Activated T-helper 2 cell treated with anti-CD3 and anti-CD28 coated beads, Interferon-gamma antibody, Interleukin-2, Interleukin-4, amounts not matched to agents 10 μg/mL and 5 μg/mL and 100 μg/mL, durations not matched to agents 14 hours and 24 hours and 36 hours (primary cell): ENCODE data around the gene PIGX. TPM values are rescaled to one million over a fixed set of nuclear protein-coding genes. Genes with fewer than 3 reads are reported as not detected.

Experiments
- DNase-seq: peaks from one replicate; pipeline ENCODE4 v3.0.0; 2021; ENCODE audit warnings: low spot score
- H3K27ac Mint-ChIP-seq: one replicate; pipeline ENCODE4 v1.8.0; 2021; ENCODE audit warnings: mixed read lengths
- H3K27me3 Mint-ChIP-seq: one replicate; pipeline ENCODE4 v1.8.0; 2021; ENCODE audit warnings: low read depth, mixed read lengths
- H3K36me3 Mint-ChIP-seq: one replicate; pipeline ENCODE4 v1.8.0; 2021; ENCODE audit warnings: low read depth, mixed read lengths
- H3K4me1 Mint-ChIP-seq: one replicate; pipeline ENCODE4 v1.8.0; 2021; ENCODE audit warnings: low read depth, mixed read lengths
- H3K4me3 Mint-ChIP-seq: one replicate; pipeline ENCODE4 v1.8.0; 2021; ENCODE audit warnings: low read depth, mild to moderate bottlenecking, moderate library complexity, mixed read lengths
- H3K9me3 Mint-ChIP-seq: one replicate; pipeline ENCODE4 v1.8.0; 2021; ENCODE audit warnings: mixed read lengths
- intact Hi-C: fragments of 100-400 bp; cut with micrococcal nuclease; formaldehyde crosslinking; loops from one replicate; pipeline ENCODE4 v1.15.1; 2023
- total RNA-seq: library from RNA; stranded (reverse); gene quantifications from 2 replicates; pipeline ENCODE4 v1.2.3, GENCODE V29; 2022

The PIGX gene
- total RNA-seq, 1 donor from 2014 or later, result 65.7 TPM

- intact Hi-C loops, result no loop called here
- H3K4me1 Mint-ChIP-seq, result peaks cover 14% of the 10 kb centered on the region
Observed at GRCh38 chr3:196689941-196690660, 22.1 kb upstream of the PIGX start.

GRCh38 chr3:196691386-196691785 is 20.8 kb upstream of the PIGX start:
- intact Hi-C loops, result no loop called here
- DNase-seq, result no peak
- no peaks in the 10 kb centered on the region for H3K9me3 Mint-ChIP-seq
- H3K4me1 Mint-ChIP-seq, result peaks cover 12% of the 10 kb centered on the region
- no peak overlapping the region for H3K4me3 Mint-ChIP-seq
- H3K36me3 Mint-ChIP-seq, result no peaks in the 10 kb centered on the region
- H3K27ac Mint-ChIP-seq, result no peak overlapping the region
- no peaks in the 10 kb centered on the region for H3K27me3 Mint-ChIP-seq

More at GRCh38 chr3:196689941-196690660, 22.1 kb upstream of the PIGX start:
- Mint-ChIP-seq H3K36me3 (no peaks in the 10 kb centered on the region), H3K27ac (no peak overlapping the region), H3K9me3 (no peaks in the 10 kb centered on the region), H3K27me3 (no peaks in the 10 kb centered on the region), H3K4me3 (no peak overlapping the region)
- no peak for DNase-seq

DNA sequence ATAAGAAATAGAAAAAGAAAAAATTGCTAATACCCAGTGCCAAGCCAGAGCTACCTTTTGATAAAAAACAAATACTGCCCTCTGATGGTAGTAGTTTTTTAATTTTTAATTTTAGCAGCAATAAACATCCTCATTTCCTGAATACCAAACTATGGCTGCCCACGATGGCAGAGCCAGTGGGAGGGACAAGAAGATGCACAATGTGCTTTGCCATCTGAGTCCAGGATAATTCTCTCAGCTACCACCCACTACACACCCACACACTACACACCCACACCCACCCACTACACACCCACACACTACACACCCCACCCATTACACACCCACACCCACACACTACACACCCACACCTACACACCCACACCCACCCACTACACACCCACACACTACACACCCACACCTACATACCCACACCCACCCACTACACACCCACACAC is 18.0 kb upstream of the PIGX start:
- no peaks in the 10 kb centered on the region for H3K36me3 Mint-ChIP-seq
- DNase-seq, result no peak
- H3K27ac Mint-ChIP-seq, result peak overlapping the region; percentile 76
- intact Hi-C loops, result no loop called here
- no peaks in the 10 kb centered on the region for H3K9me3 Mint-ChIP-seq
- H3K4me1 Mint-ChIP-seq, result peaks cover 2% of the 10 kb centered on the region
- H3K27me3 Mint-ChIP-seq, result no peaks in the 10 kb centered on the region
- no peak overlapping the region for H3K4me3 Mint-ChIP-seq

DNA sequence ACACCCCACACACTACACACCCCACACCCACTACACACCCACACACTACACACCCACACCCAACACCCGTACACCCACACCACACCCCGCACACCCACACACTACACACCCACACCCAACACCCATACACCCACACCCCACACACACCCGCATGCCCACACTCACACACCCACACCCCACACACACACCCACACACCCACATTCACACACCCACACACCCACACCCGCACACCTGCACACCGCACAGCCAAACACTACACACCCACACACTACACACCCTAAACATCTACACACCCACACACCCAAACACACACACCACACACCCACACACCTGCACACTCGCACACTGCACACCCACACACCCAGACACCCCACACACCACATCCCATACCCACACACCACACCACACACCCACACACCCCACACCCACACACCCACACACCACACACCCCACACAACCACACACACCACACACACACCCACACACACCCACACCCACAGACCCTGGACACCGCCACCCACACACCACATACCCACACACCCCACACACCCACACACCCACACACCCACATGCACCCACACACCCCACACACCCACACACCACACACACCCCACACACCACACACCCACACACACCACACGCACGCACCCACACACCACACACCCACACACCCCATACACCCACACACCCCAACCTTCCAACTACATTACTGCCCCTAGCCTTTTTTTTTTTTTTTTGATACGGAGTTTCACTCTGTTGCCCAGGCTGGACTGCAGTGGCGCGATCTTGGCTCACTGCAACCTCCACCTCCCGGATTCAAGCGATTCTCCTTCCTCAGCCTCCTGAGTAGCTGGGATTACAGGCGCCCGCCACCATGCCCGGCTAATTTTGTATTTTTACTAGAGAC is 17.0 kb upstream of the PIGX start:
- intact Hi-C loops, result no loop called here
- Mint-ChIP-seq H3K36me3 (no peaks in the 10 kb centered on the region), H3K9me3 (no peaks in the 10 kb centered on the region), H3K4me1 (peaks cover 2% of the 10 kb centered on the region), H3K27me3 (no peaks in the 10 kb centered on the region), H3K4me3 (no peak overlapping the region), H3K27ac (peak overlapping the region; percentile 82)
- no peak for DNase-seq

DNA sequence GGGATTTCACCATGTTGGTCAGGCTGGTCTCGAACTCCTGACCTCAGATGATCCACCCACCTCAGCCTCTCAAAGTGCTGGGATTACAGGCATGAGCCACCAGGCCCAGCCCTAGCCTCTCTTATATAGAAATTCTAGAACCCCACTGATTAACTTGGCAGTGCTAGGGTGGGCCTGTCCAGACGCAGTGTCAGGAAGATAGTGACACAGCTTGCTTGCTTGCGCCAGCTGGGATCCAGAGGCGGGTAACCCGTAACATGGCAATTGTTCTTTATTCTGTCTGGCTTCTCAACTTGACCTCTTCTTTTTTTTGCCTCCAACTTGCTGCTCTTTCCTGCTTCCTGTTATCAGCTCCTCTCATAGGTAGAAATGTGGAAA is 16.3 kb upstream of the PIGX start:
- DNase-seq, result no peak
- Mint-ChIP-seq H3K4me1 (peaks cover 2% of the 10 kb centered on the region), H3K27me3 (no peaks in the 10 kb centered on the region), H3K27ac (peak overlapping the region; percentile 82), H3K9me3 (no peaks in the 10 kb centered on the region), H3K4me3 (no peak overlapping the region), H3K36me3 (no peaks in the 10 kb centered on the region)
- intact Hi-C loops, result no loop called here

DNA sequence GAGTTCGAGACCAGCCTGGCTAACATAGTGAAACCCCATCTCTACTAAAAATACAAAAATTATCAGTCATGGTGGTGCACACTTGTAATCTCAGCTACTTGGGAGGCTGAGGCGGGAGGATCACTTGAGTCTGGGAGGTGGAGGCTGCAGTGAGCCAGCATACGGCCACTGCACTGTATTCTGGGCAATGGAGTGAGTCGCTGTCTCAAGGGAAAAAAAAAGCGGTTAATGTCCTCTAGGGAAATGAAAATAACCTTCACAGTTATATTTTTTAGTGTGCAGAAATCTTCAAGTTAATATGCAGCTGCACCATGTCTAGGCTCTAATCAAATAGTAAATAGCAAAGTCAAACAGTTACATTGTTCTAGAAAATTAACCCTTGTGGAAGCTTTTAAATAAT is 14.9 kb upstream of the PIGX start:
- intact Hi-C loops, result no loop called here
- H3K27ac Mint-ChIP-seq, result no peak overlapping the region
- no peak for DNase-seq
- H3K9me3 Mint-ChIP-seq, result no peaks in the 10 kb centered on the region
- no peak overlapping the region for H3K4me3 Mint-ChIP-seq
- peaks cover 2% of the 10 kb centered on the region for H3K4me1 Mint-ChIP-seq
- no peaks in the 10 kb centered on the region for H3K27me3 Mint-ChIP-seq
- H3K36me3 Mint-ChIP-seq, result no peaks in the 10 kb centered on the region

DNA sequence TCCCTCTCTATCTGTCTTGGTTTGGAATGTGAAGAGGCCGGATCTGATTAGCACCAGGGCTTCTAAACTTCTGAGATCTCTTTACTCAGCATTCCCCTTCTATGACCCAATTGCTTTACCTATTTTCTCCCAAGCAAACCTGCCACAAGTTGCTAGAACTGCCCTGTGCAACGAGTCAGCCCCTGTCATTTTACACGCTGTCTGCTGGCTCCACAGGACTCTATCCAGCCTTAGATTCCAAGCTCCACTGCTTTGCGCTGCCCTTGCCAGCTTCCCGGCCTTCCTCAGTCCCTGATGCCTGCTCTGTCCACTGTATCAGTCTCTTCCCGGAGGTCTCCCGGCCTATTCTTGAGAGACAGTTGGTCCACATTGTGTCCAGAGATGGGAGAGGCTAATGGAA is 12.4 kb upstream of the PIGX start:
- intact Hi-C loops, result no loop called here
- H3K4me1 Mint-ChIP-seq, result peaks cover 2% of the 10 kb centered on the region
- no peak overlapping the region for H3K27ac Mint-ChIP-seq
- H3K4me3 Mint-ChIP-seq, result no peak overlapping the region
- no peaks in the 10 kb centered on the region for H3K27me3 Mint-ChIP-seq
- H3K36me3 Mint-ChIP-seq, result no peaks in the 10 kb centered on the region
- DNase-seq, result no peak
- no peaks in the 10 kb centered on the region for H3K9me3 Mint-ChIP-seq

DNA sequence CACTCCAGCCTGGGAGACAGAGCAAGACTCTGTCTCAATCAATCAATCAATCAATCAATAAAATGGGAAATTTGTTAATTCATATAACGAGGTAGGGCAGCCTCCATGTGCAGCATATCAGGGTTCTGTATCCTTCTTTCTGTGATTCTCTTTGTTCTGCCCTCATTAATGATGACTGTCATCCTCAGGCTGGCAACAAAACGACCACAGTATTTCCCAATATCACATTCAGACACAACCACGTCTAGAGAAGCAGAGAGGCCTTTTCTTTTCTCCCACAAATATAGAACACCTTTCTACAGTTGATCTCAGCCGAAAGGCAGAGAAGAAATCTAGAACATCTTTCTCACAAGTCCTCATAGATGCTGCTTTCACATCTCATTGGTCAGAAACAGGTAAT is 11.4 kb upstream of the PIGX start:
- DNase-seq, result no peak
- peaks cover 2% of the 10 kb centered on the region for H3K4me1 Mint-ChIP-seq
- no peak overlapping the region for H3K4me3 Mint-ChIP-seq
- H3K9me3 Mint-ChIP-seq, result no peaks in the 10 kb centered on the region
- H3K27ac Mint-ChIP-seq, result no peak overlapping the region
- intact Hi-C loops, result no loop called here
- no peaks in the 10 kb centered on the region for H3K27me3 Mint-ChIP-seq
- H3K36me3 Mint-ChIP-seq, result no peaks in the 10 kb centered on the region

- peaks cover 7% of the 10 kb centered on the region for H3K36me3 Mint-ChIP-seq
- intact Hi-C loops, result no loop called here
- peaks cover 10% of the 10 kb centered on the region for H3K4me1 Mint-ChIP-seq
- H3K9me3 Mint-ChIP-seq, result no peaks in the 10 kb centered on the region
- no peak for DNase-seq
- H3K4me3 Mint-ChIP-seq, result no peak overlapping the region
- H3K27ac Mint-ChIP-seq, result no peak overlapping the region
- no peaks in the 10 kb centered on the region for H3K27me3 Mint-ChIP-seq
Observed at GRCh38 chr3:196706327-196706726, 5.8 kb upstream of the PIGX start.

- Mint-ChIP-seq H3K27ac (no peak overlapping the region), H3K36me3 (peaks cover 10% of the 10 kb centered on the region), H3K4me3 (no peak overlapping the region), H3K27me3 (no peaks in the 10 kb centered on the region), H3K4me1 (peaks cover 14% of the 10 kb centered on the region), H3K9me3 (no peaks in the 10 kb centered on the region)
- intact Hi-C loops, result no loop called here
- DNase-seq, result no peak
Observed at GRCh38 chr3:196706731-196707130, 5.4 kb upstream of the PIGX start.

DNA sequence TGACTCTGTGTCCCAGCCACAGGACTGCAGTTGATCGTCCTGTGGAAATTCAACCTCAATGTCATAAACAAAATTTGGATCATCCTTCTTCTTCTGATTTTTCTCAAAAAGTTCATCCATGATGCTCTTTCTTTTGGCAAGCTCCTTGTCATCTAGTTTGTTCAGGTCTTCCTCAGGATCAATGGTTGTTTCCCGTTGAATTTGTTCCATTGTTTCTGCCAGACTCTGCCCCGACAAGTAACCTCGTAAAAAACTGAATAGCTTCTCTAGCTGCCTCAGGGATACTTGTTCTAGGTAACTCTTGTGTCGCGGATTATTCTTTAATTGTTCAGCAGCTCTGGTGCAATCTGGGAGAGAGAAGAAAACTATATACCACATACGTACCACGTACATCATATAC is 4.6 kb upstream of the PIGX start:
- no peaks in the 10 kb centered on the region for H3K9me3 Mint-ChIP-seq
- H3K4me3 Mint-ChIP-seq, result no peak overlapping the region
- peaks cover 14% of the 10 kb centered on the region for H3K4me1 Mint-ChIP-seq
- peaks cover 11% of the 10 kb centered on the region for H3K36me3 Mint-ChIP-seq
- intact Hi-C loops, result no loop called here
- no peak overlapping the region for H3K27ac Mint-ChIP-seq
- H3K27me3 Mint-ChIP-seq, result no peaks in the 10 kb centered on the region
- no peak for DNase-seq

- H3K36me3 Mint-ChIP-seq, result peaks cover 18% of the 10 kb centered on the region
- peaks cover 20% of the 10 kb centered on the region for H3K4me1 Mint-ChIP-seq
- intact Hi-C loops, result no loop called here
- no peak overlapping the region for H3K27ac Mint-ChIP-seq
- DNase-seq, result no peak
- no peak overlapping the region for H3K4me3 Mint-ChIP-seq
- no peaks in the 10 kb centered on the region for H3K9me3 Mint-ChIP-seq
- no peaks in the 10 kb centered on the region for H3K27me3 Mint-ChIP-seq
Observed at GRCh38 chr3:196708467-196708866, 3.7 kb upstream of the PIGX start.
